WTC11 (cell line): ENCODE data around the gene GATB. TPM values are rescaled to one million over a fixed set of nuclear protein-coding genes. Genes with fewer than 3 reads are reported as not detected.

Source experiments
- ATAC-seq: fragments of 200-7000 bp; cut with Tn5 transposase; 2 replicates; pipeline ENCODE4 v1.10.0; 2021; ENCODE audit warnings: mild to moderate bottlenecking, moderate library complexity
- CTCF ChIA-PET: fragments of 300-600 bp; sonication (Branson Sonifier 250); formaldehyde crosslinking; loops from one replicate; lab custom pipeline; 2021; ENCODE audit warnings: antibody characterized with exemption; lab: Charles Lee
- POLR2A ChIA-PET: fragments of 350-600 bp; sonication (Branson Sonifier 250); formaldehyde crosslinking; loops from one replicate; lab custom pipeline; 2021; ENCODE audit warnings: antibody characterized with exemption; lab: Charles Lee
- DNase-seq: peaks from one replicate; pipeline ENCODE4 v3.0.0; 2021; ENCODE audit warnings: low spot score
- H3K27ac Mint-ChIP-seq: 2 replicates; pipeline ENCODE4 v1.8.0; 2021; ENCODE audit warnings: mixed read lengths
- H3K27me3 Mint-ChIP-seq: 2 replicates; pipeline ENCODE4 v1.8.0; 2021; ENCODE audit warnings: low read depth, mild to moderate bottlenecking, moderate library complexity, mixed read lengths
- H3K36me3 Mint-ChIP-seq: 2 replicates; pipeline ENCODE4 v1.8.0; 2021; ENCODE audit warnings: mixed read lengths
- H3K4me1 Mint-ChIP-seq: 2 replicates; pipeline ENCODE4 v1.8.0; 2022; ENCODE audit warnings: mixed read lengths
- H3K4me3 Mint-ChIP-seq: 2 replicates; pipeline ENCODE4 v1.8.0; 2021; ENCODE audit warnings: mild to moderate bottlenecking, moderate library complexity, mixed read lengths
- H3K9me3 Mint-ChIP-seq: 2 replicates; pipeline ENCODE4 v1.8.0; 2021; ENCODE audit warnings: mixed read lengths
- EMX1 ChIP-seq: fragments of 250-450 bp; sonication (Bioruptor Pico); IDR thresholded peaks from 2 replicates; pipeline ENCODE4 v1.8.0; 2021; ENCODE audit warnings: mild to moderate bottlenecking
- ETV6 ChIP-seq: sonication (generic); formaldehyde crosslinking; IDR thresholded peaks from 2 replicates; pipeline ENCODE4 v1.8.1; 2022; ENCODE audit warnings: mild to moderate bottlenecking, missing genetic modification reagents
- FOXJ3 ChIP-seq: sonication (generic); formaldehyde crosslinking; IDR thresholded peaks from 2 replicates; pipeline ENCODE4 v1.9.0; 2021; ENCODE audit warnings: missing genetic modification reagents, mild to moderate bottlenecking, borderline replicate concordance
- GRHL2 ChIP-seq: fragments of 250-450 bp; sonication (Bioruptor Pico); IDR thresholded peaks from 2 replicates; pipeline ENCODE4 v1.8.0; 2022; ENCODE audit warnings: mild to moderate bottlenecking, moderate library complexity; ENCODE audit not compliant: insufficient replicate concordance, severe bottlenecking
- KAT7 ChIP-seq: sonication (generic); formaldehyde crosslinking; IDR thresholded peaks from 2 replicates; pipeline ENCODE4 v1.8.1; 2023; ENCODE audit warnings: missing genetic modification reagents, mild to moderate bottlenecking, borderline replicate concordance
- NFATC4 ChIP-seq: fragments of 250-450 bp; sonication (Bioruptor Pico); IDR thresholded peaks from 2 replicates; pipeline ENCODE4 v1.9.0; 2021; ENCODE audit warnings: mild to moderate bottlenecking
- NR3C1 ChIP-seq: sonication (generic); formaldehyde crosslinking; conservative IDR thresholded peaks from 2 replicates; pipeline ENCODE4 v1.8.1; 2023; ENCODE audit warnings: low read depth, mild to moderate bottlenecking, missing genetic modification reagents
- PRRX2 ChIP-seq: fragments of 250-450 bp; sonication (Bioruptor Pico); IDR thresholded peaks from 2 replicates; pipeline ENCODE4 v1.8.0; 2021; ENCODE audit warnings: mild to moderate bottlenecking
- SP1 ChIP-seq: sonication (generic); formaldehyde crosslinking; conservative IDR thresholded peaks from 2 replicates; pipeline ENCODE4 v1.8.1; 2022; ENCODE audit warnings: missing genetic modification reagents
- ZNF138 ChIP-seq: sonication (generic); formaldehyde crosslinking; conservative IDR thresholded peaks from 2 replicates; pipeline ENCODE4 v1.8.1; 2022; ENCODE audit warnings: mild to moderate bottlenecking, moderate library complexity, missing genetic modification reagents
- ZNF232 ChIP-seq: sonication (generic); formaldehyde crosslinking; IDR thresholded peaks from 2 replicates; pipeline ENCODE4 v1.8.0; 2022; ENCODE audit warnings: mild to moderate bottlenecking, missing genetic modification reagents
- ZNF396 ChIP-seq: fragments of 250-450 bp; sonication (Bioruptor Pico); IDR thresholded peaks from 2 replicates; pipeline ENCODE4 v1.8.0; 2021; ENCODE audit warnings: mild to moderate bottlenecking, moderate library complexity, borderline replicate concordance
- total RNA-seq: library from RNA; stranded (reverse); gene quantifications from 3 replicates; pipeline ENCODE4 v1.2.3, GENCODE V29; 2021
- TF ChIP-seq, protein P1 (sequence below): sonication (generic); formaldehyde crosslinking; IDR thresholded peaks from 2 replicates; pipeline ENCODE4 v1.8.0; 2023; ENCODE audit warnings: missing genetic modification reagents
- TF ChIP-seq, protein P2 (sequence below): sonication (generic); formaldehyde crosslinking; IDR thresholded peaks from 2 replicates; pipeline ENCODE4 v1.8.1; 2023; ENCODE audit warnings: mild to moderate bottlenecking, moderate library complexity, missing genetic modification reagents
- TF ChIP-seq, protein P3 (sequence below): fragments of 250-450 bp; sonication (Bioruptor Pico); IDR thresholded peaks from 2 replicates; pipeline ENCODE4 v2.1.2; 2022; ENCODE audit warnings: mild to moderate bottlenecking, moderate library complexity
- TF ChIP-seq, protein P4 (sequence below): sonication (generic); formaldehyde crosslinking; IDR thresholded peaks from 2 replicates; pipeline ENCODE4 v1.8.1; 2022; ENCODE audit warnings: mild to moderate bottlenecking, moderate library complexity, missing genetic modification reagents
- TF ChIP-seq, protein P5 (sequence below): sonication (generic); formaldehyde crosslinking; IDR thresholded peaks from 2 replicates; pipeline ENCODE4 v1.8.1; 2022; ENCODE audit warnings: low read depth, mild to moderate bottlenecking, moderate library complexity, missing genetic modification reagents, borderline replicate concordance
- TF ChIP-seq, protein P6 (sequence below): sonication (generic); formaldehyde crosslinking; IDR thresholded peaks from 2 replicates; pipeline ENCODE4 v1.8.0; 2022; ENCODE audit warnings: missing genetic modification reagents
- TF ChIP-seq, protein P7 (sequence below): fragments of 250-450 bp; sonication (Bioruptor Pico); IDR thresholded peaks from 2 replicates; pipeline ENCODE4 v1.9.0; 2021; ENCODE audit warnings: moderate library complexity, mild to moderate bottlenecking, inconsistent platforms, borderline replicate concordance
- TF ChIP-seq, protein P8 (sequence below): fragments of 250-450 bp; sonication (Bioruptor Pico); IDR thresholded peaks from 2 replicates; pipeline ENCODE4 v1.9.0; 2021; ENCODE audit warnings: mild to moderate bottlenecking
- TF ChIP-seq, protein P9 (sequence below): sonication (generic); formaldehyde crosslinking; IDR thresholded peaks from 2 replicates; pipeline ENCODE4 v1.8.0; 2022; ENCODE audit warnings: mild to moderate bottlenecking, missing genetic modification reagents

GATB gene
- total RNA-seq, 1 experiment from 2014 or later: 22.7 TPM

DNA sequence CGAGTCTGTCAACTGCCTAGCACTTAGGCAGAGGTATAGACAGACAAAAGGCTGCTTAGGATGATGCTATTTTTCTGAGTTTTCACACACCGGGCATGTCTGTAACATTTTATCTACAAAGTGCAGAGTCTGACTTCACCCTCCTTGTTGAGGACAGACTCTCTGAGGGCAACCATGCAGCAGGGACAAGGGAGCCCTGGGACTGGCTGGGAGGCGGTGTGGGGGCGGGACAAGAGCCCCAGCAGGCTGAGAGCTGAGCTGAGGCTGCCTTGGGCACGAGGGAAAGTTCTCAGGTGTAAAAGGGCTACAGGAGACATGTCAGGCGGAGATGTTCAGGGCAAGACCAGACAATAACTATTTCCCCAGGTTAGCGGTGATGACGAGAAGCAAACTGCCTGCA lies 81.6 kb downstream of the GATB start (continued):
- TF ChIP-seq, protein P1, sequence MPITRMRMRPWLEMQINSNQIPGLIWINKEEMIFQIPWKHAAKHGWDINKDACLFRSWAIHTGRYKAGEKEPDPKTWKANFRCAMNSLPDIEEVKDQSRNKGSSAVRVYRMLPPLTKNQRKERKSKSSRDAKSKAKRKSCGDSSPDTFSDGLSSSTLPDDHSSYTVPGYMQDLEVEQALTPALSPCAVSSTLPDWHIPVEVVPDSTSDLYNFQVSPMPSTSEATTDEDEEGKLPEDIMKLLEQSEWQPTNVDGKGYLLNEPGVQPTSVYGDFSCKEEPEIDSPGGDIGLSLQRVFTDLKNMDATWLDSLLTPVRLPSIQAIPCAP (CRISPR knock-in tag): no peak
- TF ChIP-seq PRRX2 (CRISPR knock-in tag) (no peak), ETV6 (CRISPR knock-in tag) (no peak), SP1 (CRISPR knock-in tag) (no peak)
- TF ChIP-seq, protein P2, sequence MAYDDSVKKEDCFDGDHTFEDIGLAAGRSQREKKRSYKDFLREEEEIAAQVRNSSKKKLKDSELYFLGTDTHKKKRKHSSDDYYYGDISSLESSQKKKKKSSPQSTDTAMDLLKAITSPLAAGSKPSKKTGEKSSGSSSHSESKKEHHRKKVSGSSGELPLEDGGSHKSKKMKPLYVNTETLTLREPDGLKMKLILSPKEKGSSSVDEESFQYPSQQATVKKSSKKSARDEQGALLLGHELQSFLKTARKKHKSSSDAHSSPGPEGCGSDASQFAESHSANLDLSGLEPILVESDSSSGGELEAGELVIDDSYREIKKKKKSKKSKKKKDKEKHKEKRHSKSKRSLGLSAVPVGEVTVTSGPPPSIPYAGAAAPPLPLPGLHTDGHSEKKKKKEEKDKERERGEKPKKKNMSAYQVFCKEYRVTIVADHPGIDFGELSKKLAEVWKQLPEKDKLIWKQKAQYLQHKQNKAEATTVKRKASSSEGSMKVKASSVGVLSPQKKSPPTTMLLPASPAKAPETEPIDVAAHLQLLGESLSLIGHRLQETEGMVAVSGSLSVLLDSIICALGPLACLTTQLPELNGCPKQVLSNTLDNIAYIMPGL (CRISPR knock-in tag): no peak

DNA sequence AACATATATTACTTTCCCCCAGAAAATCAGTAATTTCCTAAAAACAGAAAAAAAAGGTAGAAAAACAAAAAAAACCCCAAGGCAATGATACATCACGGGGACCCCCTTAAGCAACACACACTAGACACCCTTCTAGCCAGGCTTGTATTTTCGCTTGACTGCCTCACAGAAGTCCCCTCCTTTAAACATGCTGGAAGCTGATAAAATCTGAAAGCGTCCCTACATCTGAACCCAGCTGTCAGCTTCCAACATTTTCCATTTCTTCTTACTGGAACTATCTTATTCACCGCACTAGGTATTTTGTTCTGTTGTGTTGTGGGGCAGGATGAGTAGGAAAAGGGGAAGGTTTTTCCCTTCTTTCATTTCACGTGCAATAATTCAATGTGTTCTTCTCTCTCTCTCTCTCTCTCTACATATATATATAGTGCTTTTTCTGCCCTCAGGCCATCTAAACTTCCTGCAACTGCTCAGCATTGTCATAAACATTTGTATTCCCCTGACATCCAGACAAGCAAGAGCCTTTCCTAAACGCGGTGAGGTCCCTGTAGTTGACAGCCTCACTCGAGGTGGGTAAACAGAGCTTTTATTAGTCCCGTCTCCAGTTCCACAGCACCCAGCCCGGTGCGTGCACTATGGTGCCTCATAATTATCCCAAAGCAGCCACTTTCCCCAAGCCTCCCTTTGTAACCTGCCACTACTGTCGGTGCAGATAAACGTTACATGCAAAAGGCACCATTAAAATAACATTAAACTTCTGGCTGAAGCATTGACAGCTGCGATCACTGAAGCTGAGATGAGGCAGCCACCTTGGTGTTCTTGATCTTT lies 82.5 kb downstream of the GATB start:
- DNase-seq (no peak), ATAC-seq (no peak)
- Mint-ChIP-seq H3K27me3 (no peaks in the 10 kb centered on the region), H3K9me3 (no peaks in the 10 kb centered on the region), H3K27ac (no peak overlapping the region), H3K4me1 (peaks cover 22% of the 10 kb centered on the region), H3K4me3 (no peak overlapping the region), H3K36me3 (peaks cover 3% of the 10 kb centered on the region; the same call in 1 of the 2 replicates)
- ChIA-PET CTCF (interaction anchor here (1.5 kb wide), 1 partner anchor 34 kb away, joined by 5 read pairs; no protein-coding TSS in a partner anchor), POLR2A (no interaction called here)
- TF ChIP-seq ZNF396 (CRISPR knock-in tag) (no peak), EMX1 (CRISPR knock-in tag) (no peak), GRHL2 (CRISPR knock-in tag) (no peak), PRRX2 (CRISPR knock-in tag) (no peak), FOXJ3 (CRISPR knock-in tag) (no peak), NFATC4 (no peak), KAT7 (no peak), ZNF232 (no peak), NR3C1 (CRISPR knock-in tag) (no peak), ZNF138 (CRISPR knock-in tag) (no peak)
- TF ChIP-seq, protein P3, sequence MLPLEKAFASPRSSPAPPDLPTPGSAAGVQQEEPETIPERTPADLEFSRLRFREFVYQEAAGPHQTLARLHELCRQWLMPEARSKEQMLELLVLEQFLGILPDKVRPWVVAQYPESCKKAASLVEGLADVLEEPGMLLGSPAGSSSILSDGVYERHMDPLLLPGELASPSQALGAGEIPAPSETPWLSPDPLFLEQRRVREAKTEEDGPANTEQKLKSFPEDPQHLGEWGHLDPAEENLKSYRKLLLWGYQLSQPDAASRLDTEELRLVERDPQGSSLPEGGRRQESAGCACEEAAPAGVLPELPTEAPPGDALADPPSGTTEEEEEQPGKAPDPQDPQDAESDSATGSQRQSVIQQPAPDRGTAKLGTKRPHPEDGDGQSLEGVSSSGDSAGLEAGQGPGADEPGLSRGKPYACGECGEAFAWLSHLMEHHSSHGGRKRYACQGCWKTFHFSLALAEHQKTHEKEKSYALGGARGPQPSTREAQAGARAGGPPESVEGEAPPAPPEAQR: no peak
- TF ChIP-seq, protein P4, sequence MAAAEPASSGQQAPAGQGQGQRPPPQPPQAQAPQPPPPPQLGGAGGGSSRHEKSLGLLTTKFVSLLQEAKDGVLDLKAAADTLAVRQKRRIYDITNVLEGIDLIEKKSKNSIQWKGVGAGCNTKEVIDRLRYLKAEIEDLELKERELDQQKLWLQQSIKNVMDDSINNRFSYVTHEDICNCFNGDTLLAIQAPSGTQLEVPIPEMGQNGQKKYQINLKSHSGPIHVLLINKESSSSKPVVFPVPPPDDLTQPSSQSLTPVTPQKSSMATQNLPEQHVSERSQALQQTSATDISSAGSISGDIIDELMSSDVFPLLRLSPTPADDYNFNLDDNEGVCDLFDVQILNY (CRISPR knock-in tag): no peak
- TF ChIP-seq, protein P5, sequence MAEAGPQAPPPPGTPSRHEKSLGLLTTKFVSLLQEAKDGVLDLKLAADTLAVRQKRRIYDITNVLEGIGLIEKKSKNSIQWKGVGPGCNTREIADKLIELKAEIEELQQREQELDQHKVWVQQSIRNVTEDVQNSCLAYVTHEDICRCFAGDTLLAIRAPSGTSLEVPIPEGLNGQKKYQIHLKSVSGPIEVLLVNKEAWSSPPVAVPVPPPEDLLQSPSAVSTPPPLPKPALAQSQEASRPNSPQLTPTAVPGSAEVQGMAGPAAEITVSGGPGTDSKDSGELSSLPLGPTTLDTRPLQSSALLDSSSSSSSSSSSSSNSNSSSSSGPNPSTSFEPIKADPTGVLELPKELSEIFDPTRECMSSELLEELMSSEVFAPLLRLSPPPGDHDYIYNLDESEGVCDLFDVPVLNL: no peak
- TF ChIP-seq, protein P6, sequence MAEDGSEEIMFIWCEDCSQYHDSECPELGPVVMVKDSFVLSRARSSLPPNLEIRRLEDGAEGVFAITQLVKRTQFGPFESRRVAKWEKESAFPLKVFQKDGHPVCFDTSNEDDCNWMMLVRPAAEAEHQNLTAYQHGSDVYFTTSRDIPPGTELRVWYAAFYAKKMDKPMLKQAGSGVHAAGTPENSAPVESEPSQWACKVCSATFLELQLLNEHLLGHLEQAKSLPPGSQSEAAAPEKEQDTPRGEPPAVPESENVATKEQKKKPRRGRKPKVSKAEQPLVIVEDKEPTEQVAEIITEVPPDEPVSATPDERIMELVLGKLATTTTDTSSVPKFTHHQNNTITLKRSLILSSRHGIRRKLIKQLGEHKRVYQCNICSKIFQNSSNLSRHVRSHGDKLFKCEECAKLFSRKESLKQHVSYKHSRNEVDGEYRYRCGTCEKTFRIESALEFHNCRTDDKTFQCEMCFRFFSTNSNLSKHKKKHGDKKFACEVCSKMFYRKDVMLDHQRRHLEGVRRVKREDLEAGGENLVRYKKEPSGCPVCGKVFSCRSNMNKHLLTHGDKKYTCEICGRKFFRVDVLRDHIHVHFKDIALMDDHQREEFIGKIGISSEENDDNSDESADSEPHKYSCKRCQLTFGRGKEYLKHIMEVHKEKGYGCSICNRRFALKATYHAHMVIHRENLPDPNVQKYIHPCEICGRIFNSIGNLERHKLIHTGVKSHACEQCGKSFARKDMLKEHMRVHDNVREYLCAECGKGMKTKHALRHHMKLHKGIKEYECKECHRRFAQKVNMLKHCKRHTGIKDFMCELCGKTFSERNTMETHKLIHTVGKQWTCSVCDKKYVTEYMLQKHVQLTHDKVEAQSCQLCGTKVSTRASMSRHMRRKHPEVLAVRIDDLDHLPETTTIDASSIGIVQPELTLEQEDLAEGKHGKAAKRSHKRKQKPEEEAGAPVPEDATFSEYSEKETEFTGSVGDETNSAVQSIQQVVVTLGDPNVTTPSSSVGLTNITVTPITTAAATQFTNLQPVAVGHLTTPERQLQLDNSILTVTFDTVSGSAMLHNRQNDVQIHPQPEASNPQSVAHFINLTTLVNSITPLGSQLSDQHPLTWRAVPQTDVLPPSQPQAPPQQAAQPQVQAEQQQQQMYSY: no peak
- TF ChIP-seq, protein P7, sequence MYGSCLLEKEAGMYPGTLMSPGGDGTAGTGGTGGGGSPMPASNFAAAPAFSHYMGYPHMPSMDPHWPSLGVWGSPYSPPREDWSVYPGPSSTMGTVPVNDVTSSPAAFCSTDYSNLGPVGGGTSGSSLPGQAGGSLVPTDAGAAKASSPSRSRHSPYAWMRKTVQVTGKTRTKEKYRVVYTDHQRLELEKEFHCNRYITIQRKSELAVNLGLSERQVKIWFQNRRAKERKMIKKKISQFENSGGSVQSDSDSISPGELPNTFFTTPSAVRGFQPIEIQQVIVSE: no peak
- TF ChIP-seq, protein P8, sequence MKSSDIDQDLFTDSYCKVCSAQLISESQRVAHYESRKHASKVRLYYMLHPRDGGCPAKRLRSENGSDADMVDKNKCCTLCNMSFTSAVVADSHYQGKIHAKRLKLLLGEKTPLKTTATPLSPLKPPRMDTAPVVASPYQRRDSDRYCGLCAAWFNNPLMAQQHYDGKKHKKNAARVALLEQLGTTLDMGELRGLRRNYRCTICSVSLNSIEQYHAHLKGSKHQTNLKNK: no peak
- TF ChIP-seq, protein P9, sequence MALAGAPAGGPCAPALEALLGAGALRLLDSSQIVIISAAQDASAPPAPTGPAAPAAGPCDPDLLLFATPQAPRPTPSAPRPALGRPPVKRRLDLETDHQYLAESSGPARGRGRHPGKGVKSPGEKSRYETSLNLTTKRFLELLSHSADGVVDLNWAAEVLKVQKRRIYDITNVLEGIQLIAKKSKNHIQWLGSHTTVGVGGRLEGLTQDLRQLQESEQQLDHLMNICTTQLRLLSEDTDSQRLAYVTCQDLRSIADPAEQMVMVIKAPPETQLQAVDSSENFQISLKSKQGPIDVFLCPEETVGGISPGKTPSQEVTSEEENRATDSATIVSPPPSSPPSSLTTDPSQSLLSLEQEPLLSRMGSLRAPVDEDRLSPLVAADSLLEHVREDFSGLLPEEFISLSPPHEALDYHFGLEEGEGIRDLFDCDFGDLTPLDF (CRISPR knock-in tag): no peak
